Measurements from ENCODE around the gene POLR1E.

DNA sequence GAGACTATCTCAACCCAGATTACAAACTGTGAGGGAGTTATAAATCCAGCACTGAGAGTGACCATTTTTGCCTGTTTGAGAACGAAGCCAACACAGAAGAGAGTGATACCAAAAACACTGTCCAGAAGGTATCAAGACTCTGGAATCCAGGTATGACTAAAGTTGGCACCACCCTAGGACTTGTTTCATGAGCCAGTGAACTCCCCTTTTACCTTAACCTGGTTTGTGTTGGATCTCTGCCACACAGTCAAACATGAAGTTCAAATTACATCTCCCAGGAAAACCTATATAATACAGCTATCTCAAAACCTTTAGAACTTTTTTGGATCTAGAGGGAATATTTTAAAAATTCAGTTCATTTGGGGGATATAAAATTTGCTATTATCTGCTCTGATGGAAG lies 31.9 kb upstream of the POLR1E start:
- TF ChIP-seq, protein P1, sequence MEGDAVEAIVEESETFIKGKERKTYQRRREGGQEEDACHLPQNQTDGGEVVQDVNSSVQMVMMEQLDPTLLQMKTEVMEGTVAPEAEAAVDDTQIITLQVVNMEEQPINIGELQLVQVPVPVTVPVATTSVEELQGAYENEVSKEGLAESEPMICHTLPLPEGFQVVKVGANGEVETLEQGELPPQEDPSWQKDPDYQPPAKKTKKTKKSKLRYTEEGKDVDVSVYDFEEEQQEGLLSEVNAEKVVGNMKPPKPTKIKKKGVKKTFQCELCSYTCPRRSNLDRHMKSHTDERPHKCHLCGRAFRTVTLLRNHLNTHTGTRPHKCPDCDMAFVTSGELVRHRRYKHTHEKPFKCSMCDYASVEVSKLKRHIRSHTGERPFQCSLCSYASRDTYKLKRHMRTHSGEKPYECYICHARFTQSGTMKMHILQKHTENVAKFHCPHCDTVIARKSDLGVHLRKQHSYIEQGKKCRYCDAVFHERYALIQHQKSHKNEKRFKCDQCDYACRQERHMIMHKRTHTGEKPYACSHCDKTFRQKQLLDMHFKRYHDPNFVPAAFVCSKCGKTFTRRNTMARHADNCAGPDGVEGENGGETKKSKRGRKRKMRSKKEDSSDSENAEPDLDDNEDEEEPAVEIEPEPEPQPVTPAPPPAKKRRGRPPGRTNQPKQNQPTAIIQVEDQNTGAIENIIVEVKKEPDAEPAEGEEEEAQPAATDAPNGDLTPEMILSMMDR (IDR thresholded peaks at IDR 0.05) = no peak
- TF ChIP-seq POLR2A (IDR thresholded peaks at IDR 0.05) = no peak
- TF ChIP-seq POLR2AphosphoS5 (IDR thresholded peaks at IDR 0.05; ENCODE audit: insufficient read depth in 1 of 2, low read depth in 1 of 2) = no peak
